ENCODE results near the gene SAMD8. TPM values are rescaled to one million over a fixed set of nuclear protein-coding genes. Genes with fewer than 3 reads are reported as not detected.

Gene SAMD8
- total RNA-seq, 1 donor = 28.5 TPM

- DNase-seq (ENCODE audit: low read depth) = no peak
- TF ChIP-seq CTCF (IDR thresholded peaks at IDR 0.05; ENCODE audit: insufficient read depth, low read depth, low read length) = no peak
Observed at GRCh38 chr10:75084834-75085384, 26.5 kb upstream of the SAMD8 start.

GRCh38 chr10:75086278-75086934 lies 25.1 kb upstream of the SAMD8 start:
- DNase-seq (ENCODE audit: low read depth) = no peak
- TF ChIP-seq CTCF (IDR thresholded peaks at IDR 0.05; ENCODE audit: insufficient read depth, low read depth, low read length) = no peak
- no peak overlapping the region for H3K4me3 ChIP-seq (ENCODE audit: low read depth, low read length)

More at GRCh38 chr10:75084834-75085384, 26.5 kb upstream of the SAMD8 start:
- H3K4me3 ChIP-seq (ENCODE audit: low read depth, low read length) = no peak overlapping the region

- no peak for TF ChIP-seq CTCF (IDR thresholded peaks at IDR 0.05; ENCODE audit: insufficient read depth, low read depth, low read length)
- DNase-seq (ENCODE audit: low read depth) = no peak
- H3K4me3 ChIP-seq (ENCODE audit: low read depth, low read length) = no peak overlapping the region
Observed at GRCh38 chr10:75088640-75089039, 22.8 kb upstream of the SAMD8 start.

DNA sequence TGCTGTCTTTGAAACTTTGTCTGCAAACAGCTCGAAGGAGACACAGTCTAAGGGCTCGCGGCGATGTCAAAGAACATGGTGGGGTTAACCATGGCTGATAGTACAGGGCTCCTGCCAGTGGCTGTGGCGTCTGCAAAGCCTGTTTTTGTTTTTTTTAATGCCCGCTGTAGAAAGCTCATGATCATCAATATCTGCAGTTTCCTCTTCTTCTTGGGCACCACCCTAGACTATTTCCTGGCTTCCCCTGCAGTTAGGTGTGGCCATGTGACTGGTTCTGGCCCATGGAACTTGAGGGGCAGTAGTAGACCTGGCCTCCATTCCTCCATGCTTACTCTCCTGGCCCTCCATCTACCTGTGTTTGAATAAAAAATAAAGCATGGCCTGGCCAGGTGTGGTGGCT lies 21.8 kb upstream of the SAMD8 start:
- TF ChIP-seq CTCF (IDR thresholded peaks at IDR 0.05; ENCODE audit: insufficient read depth, low read depth, low read length) = no peak
- DNase-seq (ENCODE audit: low read depth) = no peak

GRCh38 chr10:75091146-75091545 lies 20.3 kb upstream of the SAMD8 start:
- H3K4me3 ChIP-seq (ENCODE audit: low read depth, low read length) = no peak overlapping the region
- DNase-seq (ENCODE audit: low read depth) = no peak
- no peak for TF ChIP-seq CTCF (IDR thresholded peaks at IDR 0.05; ENCODE audit: insufficient read depth, low read depth, low read length)

More for the DNA sequence above, 21.8 kb upstream of the SAMD8 start:
- no peak overlapping the region for H3K4me3 ChIP-seq (ENCODE audit: low read depth, low read length)

GRCh38 chr10:75094465-75094864 lies 17.0 kb upstream of the SAMD8 start:
- DNase-seq (ENCODE audit: low read depth) = no peak
- no peak for TF ChIP-seq CTCF (IDR thresholded peaks at IDR 0.05; ENCODE audit: insufficient read depth, low read depth, low read length)
- H3K4me3 ChIP-seq (ENCODE audit: low read depth, low read length) = no peak overlapping the region

DNA sequence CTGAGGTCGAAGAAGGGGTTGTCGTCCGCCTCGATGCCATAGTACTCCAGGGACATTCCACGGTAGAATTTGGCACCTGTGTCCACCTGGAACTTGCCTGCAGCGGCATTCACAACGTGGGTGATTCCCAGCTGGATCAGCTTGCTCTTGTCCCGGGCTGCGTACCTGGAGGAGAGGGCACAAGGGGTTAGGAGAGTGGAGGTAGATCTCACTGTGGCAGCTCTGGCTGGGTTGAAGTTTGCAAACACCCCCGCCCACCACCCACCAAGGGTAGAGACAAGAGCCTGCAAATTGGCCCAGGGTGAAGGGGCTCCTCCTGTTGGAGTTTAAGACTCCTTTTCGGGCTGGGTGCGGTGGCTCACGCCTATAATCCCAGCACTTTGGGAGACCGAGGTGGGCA lies 15.8 kb upstream of the SAMD8 start:
- H3K4me3 ChIP-seq (ENCODE audit: low read depth, low read length) = no peak overlapping the region
- no peak for DNase-seq (ENCODE audit: low read depth)
- no peak for TF ChIP-seq CTCF (IDR thresholded peaks at IDR 0.05; ENCODE audit: insufficient read depth, low read depth, low read length)

Data from fibroblast of villous mesenchyme (primary cell).